ENCODE data around the gene SPTBN1.
"Not testable (repeated sequence)": the region's sequence is repeated elsewhere in the genome, so short reads cannot be mapped to it uniquely, and the experiment has no call there.

The SPTBN1 gene

DNA sequence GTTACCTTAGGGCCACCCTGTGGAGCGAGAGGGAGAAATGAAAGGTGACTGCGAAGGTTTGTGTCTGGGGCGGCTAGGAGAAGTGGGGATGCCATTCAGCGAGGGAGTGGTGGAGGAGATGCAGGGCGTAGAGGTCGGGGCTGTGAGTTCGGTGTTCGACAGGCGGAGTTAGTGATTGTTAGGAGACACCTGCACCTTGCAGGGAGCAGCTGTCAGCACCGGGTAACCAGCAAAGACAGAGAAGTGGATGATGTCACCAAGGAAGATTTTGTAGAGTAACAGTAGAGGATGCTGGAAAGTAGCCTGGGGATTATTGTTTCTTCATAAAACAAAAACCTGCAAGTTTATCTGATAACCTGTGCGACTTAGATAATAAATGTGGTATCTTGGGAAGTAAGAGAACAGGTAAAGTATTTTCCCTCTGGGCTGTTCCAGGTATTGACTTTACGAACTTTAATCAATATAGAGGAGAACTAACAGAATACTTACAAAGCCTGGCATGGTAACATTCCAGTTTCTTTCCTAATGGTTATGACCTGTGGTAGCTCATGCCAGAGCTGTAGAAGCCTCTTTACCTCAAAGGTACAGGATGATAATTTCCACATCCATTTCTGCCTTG lies 63.8 kb downstream of the SPTBN1 start:
- no peak overlapping the region for H3K4me3 ChIP-seq (ENCODE audit: low read length)
- H3K9ac ChIP-seq (ENCODE audit: low read length) = no peak overlapping the region
- H3K27me3 ChIP-seq (replicated peaks; ENCODE audit: control insufficient read depth, insufficient read depth, low read length) = no peaks in the 10 kb centered on the region
- H3K9me3 ChIP-seq (ENCODE audit: control insufficient read depth, low read length) = no peaks in the 10 kb centered on the region
- peaks cover 19% of the 10 kb centered on the region for H3K4me1 ChIP-seq (ENCODE audit: control insufficient read depth, insufficient read depth, low read length)
- no peaks in the 10 kb centered on the region for H3K36me3 ChIP-seq (ENCODE audit: control insufficient read depth, insufficient read depth, low read length, severe bottlenecking)
- DNase-seq (ENCODE audit: low read depth) = no peak

DNA sequence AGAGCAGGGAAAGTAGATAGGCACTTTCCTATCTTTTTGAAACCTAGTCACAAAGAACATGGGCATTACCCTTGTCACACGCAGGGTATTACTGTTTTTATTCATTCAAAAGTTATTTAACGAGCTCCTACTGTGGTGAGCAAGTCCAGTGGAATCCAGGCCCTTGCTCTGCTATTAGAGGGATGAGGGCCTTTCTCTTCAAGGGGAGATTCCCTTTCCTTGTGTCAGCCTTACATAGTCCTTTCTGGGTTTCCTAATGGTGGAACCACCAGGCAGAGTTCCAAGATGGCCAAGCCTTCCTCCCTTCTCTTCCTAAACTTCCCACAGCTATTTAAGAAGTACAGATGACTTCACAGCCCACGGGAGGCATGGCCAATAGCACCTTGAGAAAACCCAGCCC lies 64.6 kb downstream of the SPTBN1 start:
- H3K4me1 ChIP-seq (ENCODE audit: control insufficient read depth, insufficient read depth, low read length) = peaks cover 21% of the 10 kb centered on the region

GRCh38 chr2:54522624-54523281 lies 66.6 kb downstream of the SPTBN1 start:
- Histone ChIP-seq H3K9me3 (ENCODE audit: control insufficient read depth, low read length) (no peaks in the 10 kb centered on the region), H3K4me1 (ENCODE audit: control insufficient read depth, insufficient read depth, low read length) (peaks cover 21% of the 10 kb centered on the region), H3K9ac (ENCODE audit: low read length) (no peak overlapping the region), H3K27me3 (replicated peaks; ENCODE audit: control insufficient read depth, insufficient read depth, low read length) (no peaks in the 10 kb centered on the region), H3K36me3 (ENCODE audit: control insufficient read depth, insufficient read depth, low read length, severe bottlenecking) (peaks cover 19% of the 10 kb centered on the region), H3K4me3 (ENCODE audit: low read length) (no peak overlapping the region)
- DNase-seq (ENCODE audit: low read depth) = peak; percentile 67

More for the DNA sequence above, 64.6 kb downstream of the SPTBN1 start:
- no peaks in the 10 kb centered on the region for H3K27me3 ChIP-seq (replicated peaks; ENCODE audit: control insufficient read depth, insufficient read depth, low read length)
- no peak overlapping the region for H3K4me3 ChIP-seq (ENCODE audit: low read length)
- H3K9me3 ChIP-seq (ENCODE audit: control insufficient read depth, low read length) = no peaks in the 10 kb centered on the region
- H3K9ac ChIP-seq (ENCODE audit: low read length) = no peak overlapping the region
- peak; percentile 80 for DNase-seq (ENCODE audit: low read depth)
- no peaks in the 10 kb centered on the region for H3K36me3 ChIP-seq (ENCODE audit: control insufficient read depth, insufficient read depth, low read length, severe bottlenecking)

DNA sequence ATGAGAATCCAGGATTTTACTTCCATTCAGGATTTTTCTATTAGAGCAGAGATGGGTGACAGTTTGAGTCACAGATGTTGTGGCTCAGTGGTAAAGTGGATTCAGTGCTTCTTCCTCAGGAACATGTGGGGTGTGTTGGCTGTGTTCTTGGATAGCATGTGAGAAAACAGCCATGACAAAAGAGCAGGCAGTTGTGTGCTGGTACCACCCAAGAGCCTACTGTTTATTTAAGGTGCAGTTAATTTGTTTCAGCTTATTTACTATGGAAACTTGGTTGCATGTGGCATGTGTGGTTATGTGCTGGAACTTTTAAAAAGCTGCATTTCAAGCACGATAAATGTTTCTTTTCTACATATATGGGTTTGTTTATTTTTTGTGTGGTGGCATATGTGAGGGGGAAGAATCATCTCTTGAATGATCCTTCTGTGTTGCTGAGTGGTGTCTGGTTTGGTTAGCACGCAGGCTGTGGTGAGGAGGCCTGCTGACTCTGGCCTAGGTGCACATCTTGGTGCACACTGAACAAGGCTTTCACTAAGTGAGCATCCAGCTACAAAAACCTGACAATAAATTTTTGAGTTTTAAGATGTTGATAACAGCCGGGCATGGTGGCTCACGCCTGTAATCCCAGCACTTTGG lies 67.3 kb downstream of the SPTBN1 start:
- Histone ChIP-seq H3K4me1 (ENCODE audit: control insufficient read depth, insufficient read depth, low read length) (peaks cover 21% of the 10 kb centered on the region), H3K9me3 (ENCODE audit: control insufficient read depth, low read length) (no peaks in the 10 kb centered on the region), H3K36me3 (ENCODE audit: control insufficient read depth, insufficient read depth, low read length, severe bottlenecking) (peaks cover 26% of the 10 kb centered on the region), H3K9ac (ENCODE audit: low read length) (no peak overlapping the region), H3K4me3 (ENCODE audit: low read length) (no peak overlapping the region), H3K27me3 (replicated peaks; ENCODE audit: control insufficient read depth, insufficient read depth, low read length) (no peaks in the 10 kb centered on the region)
- peak; percentile 29 for DNase-seq (ENCODE audit: low read depth)

DNA sequence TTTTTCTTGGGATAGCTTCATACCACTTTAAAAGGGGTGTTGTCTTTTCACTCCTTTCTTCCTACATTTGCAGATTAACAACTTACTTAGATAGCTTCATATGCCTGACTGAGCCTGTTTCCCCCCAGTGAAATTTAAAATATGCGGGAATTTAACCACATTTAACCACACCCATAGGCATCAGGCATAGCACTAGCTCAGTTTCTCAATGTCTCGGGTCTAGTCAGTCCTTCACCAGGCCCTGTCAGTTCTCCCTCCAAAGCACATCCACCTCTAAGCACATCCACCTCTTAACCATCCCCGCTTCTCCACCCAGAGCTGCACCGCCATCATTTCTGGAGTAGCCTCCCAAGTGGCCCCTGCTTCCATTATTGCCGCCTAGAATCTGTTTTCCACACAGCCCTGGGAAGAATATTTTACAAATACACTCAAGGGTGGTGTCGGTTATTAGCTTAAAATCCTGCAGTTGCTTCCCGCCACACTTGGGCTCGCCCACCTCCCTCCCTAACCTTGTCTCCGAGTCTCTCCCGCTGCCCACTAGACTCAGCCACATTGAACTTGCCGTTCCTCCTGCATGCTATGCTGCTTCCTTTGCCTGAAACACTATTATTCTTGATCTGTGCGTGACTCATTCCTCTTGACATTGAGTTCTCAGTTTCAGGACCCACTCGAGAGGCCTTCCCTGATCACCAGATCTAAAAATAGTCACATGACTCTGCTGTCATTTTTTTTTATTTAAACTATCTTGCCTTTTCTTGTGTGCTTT lies 68.3 kb downstream of the SPTBN1 start:
- peaks cover 35% of the 10 kb centered on the region for H3K36me3 ChIP-seq (ENCODE audit: control insufficient read depth, insufficient read depth, low read length, severe bottlenecking)
- DNase-seq (ENCODE audit: low read depth) = peak; percentile 60
- peaks cover 21% of the 10 kb centered on the region for H3K4me1 ChIP-seq (ENCODE audit: control insufficient read depth, insufficient read depth, low read length)
- no peaks in the 10 kb centered on the region for H3K27me3 ChIP-seq (replicated peaks; ENCODE audit: control insufficient read depth, insufficient read depth, low read length)
- peak overlapping the region; percentile 44 for H3K9ac ChIP-seq (ENCODE audit: low read length)
- H3K4me3 ChIP-seq (ENCODE audit: low read length) = peak overlapping the region; percentile 39
- H3K9me3 ChIP-seq (ENCODE audit: control insufficient read depth, low read length) = no peaks in the 10 kb centered on the region

GRCh38 chr2:54525321-54525720 lies 69.2 kb downstream of the SPTBN1 start:
- peaks cover 18% of the 10 kb centered on the region for H3K4me1 ChIP-seq (ENCODE audit: control insufficient read depth, insufficient read depth, low read length)
- no peaks in the 10 kb centered on the region for H3K9me3 ChIP-seq (ENCODE audit: control insufficient read depth, low read length)
- H3K4me3 ChIP-seq (ENCODE audit: low read length) = no peak overlapping the region
- no peaks in the 10 kb centered on the region for H3K27me3 ChIP-seq (replicated peaks; ENCODE audit: control insufficient read depth, insufficient read depth, low read length)
- no peak overlapping the region for H3K9ac ChIP-seq (ENCODE audit: low read length)
- no peak for DNase-seq (ENCODE audit: low read depth)
- peaks cover 43% of the 10 kb centered on the region for H3K36me3 ChIP-seq (ENCODE audit: control insufficient read depth, insufficient read depth, low read length, severe bottlenecking)

- H3K4me3 ChIP-seq (ENCODE audit: low read length) = no peak overlapping the region
- H3K9me3 ChIP-seq (ENCODE audit: control insufficient read depth, low read length) = no peaks in the 10 kb centered on the region
- H3K4me1 ChIP-seq (ENCODE audit: control insufficient read depth, insufficient read depth, low read length) = peaks cover 12% of the 10 kb centered on the region
- DNase-seq (ENCODE audit: low read depth) = no peak
- H3K9ac ChIP-seq (ENCODE audit: low read length) = no peak overlapping the region
- H3K36me3 ChIP-seq (ENCODE audit: control insufficient read depth, insufficient read depth, low read length, severe bottlenecking) = peaks cover 51% of the 10 kb centered on the region
- H3K27me3 ChIP-seq (replicated peaks; ENCODE audit: control insufficient read depth, insufficient read depth, low read length) = no peaks in the 10 kb centered on the region
These were observed 70.2 kb downstream of the SPTBN1 start for GRCh38 chr2:54526226-54526879.

- Histone ChIP-seq H3K27me3 (replicated peaks; ENCODE audit: control insufficient read depth, insufficient read depth, low read length) (no peaks in the 10 kb centered on the region), H3K9me3 (ENCODE audit: control insufficient read depth, low read length) (no peaks in the 10 kb centered on the region), H3K36me3 (ENCODE audit: control insufficient read depth, insufficient read depth, low read length, severe bottlenecking) (peaks cover 51% of the 10 kb centered on the region), H3K4me3 (ENCODE audit: low read length) (no peak overlapping the region), H3K9ac (ENCODE audit: low read length) (no peak overlapping the region), H3K4me1 (ENCODE audit: control insufficient read depth, insufficient read depth, low read length) (peaks cover 32% of the 10 kb centered on the region)
- peak; percentile 31 for DNase-seq (ENCODE audit: low read depth)
These were observed 72.3 kb downstream of the SPTBN1 start for GRCh38 chr2:54528311-54528955.

- H3K9ac ChIP-seq (ENCODE audit: low read length) = not testable (repeated sequence)
These were observed 73.4 kb downstream of the SPTBN1 start for GRCh38 chr2:54529518-54529917.

DNA sequence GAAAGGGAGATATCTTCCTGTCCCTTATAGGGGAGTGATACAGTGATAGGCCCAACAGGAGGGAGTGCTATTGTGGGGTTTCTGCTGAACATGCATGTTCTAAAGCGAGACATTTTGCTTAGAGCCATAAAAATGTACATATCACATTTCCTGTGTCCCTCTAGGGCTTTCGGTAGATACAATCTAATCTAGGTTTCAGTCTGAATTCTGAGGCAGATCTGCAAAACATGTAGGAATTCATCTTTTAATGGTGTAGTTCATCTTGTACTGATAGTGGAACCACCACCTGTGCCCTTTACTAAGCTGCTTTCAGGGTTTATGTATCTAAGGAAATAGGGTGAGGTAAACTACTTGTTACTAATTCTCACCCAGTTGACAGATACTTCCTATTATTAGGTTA lies 73.8 kb downstream of the SPTBN1 start:
- Histone ChIP-seq H3K36me3 (ENCODE audit: control insufficient read depth, insufficient read depth, low read length, severe bottlenecking) (peaks cover 61% of the 10 kb centered on the region), H3K9ac (ENCODE audit: low read length) (no peak overlapping the region), H3K4me1 (ENCODE audit: control insufficient read depth, insufficient read depth, low read length) (peaks cover 24% of the 10 kb centered on the region)

More at GRCh38 chr2:54529518-54529917, 73.4 kb downstream of the SPTBN1 start:
- not testable (repeated sequence) for H3K4me3 ChIP-seq (ENCODE audit: low read length); H3K9me3 ChIP-seq (ENCODE audit: control insufficient read depth, low read length); H3K27me3 ChIP-seq (replicated peaks; ENCODE audit: control insufficient read depth, insufficient read depth, low read length); DNase-seq (ENCODE audit: low read depth)
- peaks cover 29% of the 10 kb centered on the region for H3K4me1 ChIP-seq (ENCODE audit: control insufficient read depth, insufficient read depth, low read length)
- H3K36me3 ChIP-seq (ENCODE audit: control insufficient read depth, insufficient read depth, low read length, severe bottlenecking) = peaks cover 57% of the 10 kb centered on the region

More for the DNA sequence above, 73.8 kb downstream of the SPTBN1 start:
- no peak for DNase-seq (ENCODE audit: low read depth)
- Histone ChIP-seq H3K9me3 (ENCODE audit: control insufficient read depth, low read length) (no peaks in the 10 kb centered on the region), H3K27me3 (replicated peaks; ENCODE audit: control insufficient read depth, insufficient read depth, low read length) (no peaks in the 10 kb centered on the region), H3K4me3 (ENCODE audit: low read length) (no peak overlapping the region)
